IgD-negative memory B cell (primary cell): ENCODE data around the gene PRSS56. TPM values are rescaled to one million over a fixed set of nuclear protein-coding genes. Genes with fewer than 3 reads are reported as not detected.

ENCODE experiments used
- H3K27ac Mint-ChIP-seq, 3 donors: one replicate each; pipeline ENCODE4 v1.8.0; 2020 to 2022; ENCODE audit warnings: mild to moderate bottlenecking in 3 of 3, mixed read lengths in 3 of 3, moderate library complexity in 1 of 3
- H3K27me3 Mint-ChIP-seq: one replicate; pipeline ENCODE4 v1.8.0; 2021; ENCODE audit warnings: mixed read lengths
- H3K36me3 Mint-ChIP-seq: one replicate; pipeline ENCODE4 v1.8.0; 2020; ENCODE audit warnings: mild to moderate bottlenecking, mixed read lengths
- H3K4me1 Mint-ChIP-seq, 3 donors: one replicate each; pipeline ENCODE4 v1.8.0; 2020 to 2022; ENCODE audit warnings: mixed read lengths in 3 of 3, mild to moderate bottlenecking in 1 of 3
- H3K4me3 Mint-ChIP-seq, 4 donors: one replicate each; pipeline ENCODE4 v1.8.0; 2020 to 2022; ENCODE audit warnings: mild to moderate bottlenecking in 4 of 4, mixed read lengths in 4 of 4, moderate library complexity in 3 of 4
- H3K9me3 Mint-ChIP-seq, 3 donors: one replicate each; pipeline ENCODE4 v1.8.0; 2020 to 2021; ENCODE audit warnings: mixed read lengths in 3 of 3, mild to moderate bottlenecking in 1 of 3
- polyA plus RNA-seq: library from polyadenylated mRNA; unstranded; fragments of 300-500 nt; fragmentation: Illumina TruSeq; gene quantifications from one replicate; pipeline ENCODE4 v1.2.3, GENCODE V29; 2021

PRSS56 gene
- polyA plus RNA-seq, 1 donor from 2014 or later: not detected

DNA sequence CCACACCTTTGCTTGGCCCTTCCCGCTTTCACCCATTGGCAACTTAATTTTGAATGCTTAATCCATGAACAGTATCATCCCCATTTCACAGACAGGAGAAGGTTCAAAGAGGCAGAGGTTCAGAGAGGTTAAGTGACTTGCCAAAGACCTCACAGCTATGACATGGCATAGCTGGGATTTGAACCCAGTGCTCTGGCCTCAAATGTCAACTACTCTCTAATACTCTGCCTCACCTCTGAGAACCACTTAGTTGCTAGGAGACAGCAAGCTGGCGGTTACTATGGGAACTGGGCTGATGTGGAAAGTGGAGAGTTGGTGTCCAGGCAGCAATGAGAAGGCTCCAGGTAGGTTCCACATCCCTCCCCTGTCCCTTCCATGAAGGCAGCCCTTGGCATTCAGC is 15.8 kb upstream of the PRSS56 start:
- Mint-ChIP-seq H3K4me3 (peak overlapping the region in 1 of 4 donors; percentile 81), H3K4me1 (peaks cover 0 to 3% (median 3%) of the 10 kb centered on the region in 3 donors), H3K27me3 (peaks cover 32% of the 10 kb centered on the region), H3K27ac (peak overlapping the region in 1 of 3 donors; percentile 90), H3K36me3 (no peaks in the 10 kb centered on the region), H3K9me3 (no peaks in the 10 kb centered on the region)

DNA sequence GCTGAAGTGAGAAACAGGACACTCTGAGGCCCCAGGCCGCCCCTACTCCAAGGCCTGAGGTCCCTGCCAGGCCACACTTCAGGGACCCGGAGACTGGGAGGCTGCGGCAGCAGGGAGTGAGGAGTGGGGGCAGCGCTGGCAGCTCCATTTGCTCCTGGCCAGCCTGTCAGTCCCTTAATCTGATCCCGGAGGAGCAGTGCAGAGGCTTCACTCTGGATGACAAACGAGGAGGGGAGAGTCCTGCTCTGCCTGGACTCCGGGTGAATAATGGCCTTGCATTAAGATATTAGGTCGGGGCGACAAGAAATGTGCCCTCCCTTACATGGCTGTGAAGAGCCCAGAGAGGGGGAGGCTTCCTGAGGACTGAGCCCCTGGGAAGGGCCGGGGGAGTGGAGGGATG is 14.3 kb upstream of the PRSS56 start:
- Mint-ChIP-seq H3K27me3 (peaks cover 25% of the 10 kb centered on the region), H3K4me3 (peak overlapping the region in 1 of 4 donors; percentile 70), H3K27ac (no peak overlapping the region)

DNA sequence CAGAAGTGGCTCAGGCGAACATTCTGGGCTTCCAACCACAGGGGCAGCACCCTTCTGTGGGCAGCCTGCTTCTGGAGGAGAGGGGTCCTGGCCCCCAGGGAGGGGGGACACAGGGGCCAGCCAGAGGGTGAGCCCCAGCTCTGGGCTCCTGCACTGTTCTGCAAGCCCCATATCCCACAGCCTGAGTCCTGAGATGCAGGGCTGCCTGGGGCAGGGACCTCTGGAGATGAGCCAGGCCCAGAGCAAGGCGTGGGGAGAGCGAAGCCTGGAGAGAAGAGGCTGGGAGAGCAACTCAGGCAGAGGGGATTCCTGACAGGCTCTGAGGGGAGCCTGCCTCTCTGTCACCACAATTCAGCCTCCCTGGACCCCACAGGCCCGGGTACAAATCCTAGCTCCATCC is 13.5 kb upstream of the PRSS56 start:
- H3K27me3 Mint-ChIP-seq: peaks cover 23% of the 10 kb centered on the region

More for the DNA sequence above, 14.3 kb upstream of the PRSS56 start:
- no peaks in the 10 kb centered on the region for H3K36me3 Mint-ChIP-seq
- H3K9me3 Mint-ChIP-seq: no peaks in the 10 kb centered on the region
- peaks cover 0 to 3% (median 3%) of the 10 kb centered on the region in 3 donors for H3K4me1 Mint-ChIP-seq

GRCh38 chr2:232508251-232508650 is 11.9 kb upstream of the PRSS56 start:
- peaks cover 0 to 3% (median 3%) of the 10 kb centered on the region in 3 donors for H3K4me1 Mint-ChIP-seq
- H3K9me3 Mint-ChIP-seq: no peaks in the 10 kb centered on the region
- peaks cover 17% of the 10 kb centered on the region for H3K27me3 Mint-ChIP-seq
- no peak overlapping the region for H3K27ac Mint-ChIP-seq
- no peaks in the 10 kb centered on the region for H3K36me3 Mint-ChIP-seq
- H3K4me3 Mint-ChIP-seq: no peak overlapping the region

More for the DNA sequence above, 13.5 kb upstream of the PRSS56 start:
- Mint-ChIP-seq H3K4me3 (no peak overlapping the region), H3K9me3 (no peaks in the 10 kb centered on the region), H3K4me1 (peaks cover 0 to 3% (median 3%) of the 10 kb centered on the region in 3 donors), H3K36me3 (no peaks in the 10 kb centered on the region), H3K27ac (no peak overlapping the region)

DNA sequence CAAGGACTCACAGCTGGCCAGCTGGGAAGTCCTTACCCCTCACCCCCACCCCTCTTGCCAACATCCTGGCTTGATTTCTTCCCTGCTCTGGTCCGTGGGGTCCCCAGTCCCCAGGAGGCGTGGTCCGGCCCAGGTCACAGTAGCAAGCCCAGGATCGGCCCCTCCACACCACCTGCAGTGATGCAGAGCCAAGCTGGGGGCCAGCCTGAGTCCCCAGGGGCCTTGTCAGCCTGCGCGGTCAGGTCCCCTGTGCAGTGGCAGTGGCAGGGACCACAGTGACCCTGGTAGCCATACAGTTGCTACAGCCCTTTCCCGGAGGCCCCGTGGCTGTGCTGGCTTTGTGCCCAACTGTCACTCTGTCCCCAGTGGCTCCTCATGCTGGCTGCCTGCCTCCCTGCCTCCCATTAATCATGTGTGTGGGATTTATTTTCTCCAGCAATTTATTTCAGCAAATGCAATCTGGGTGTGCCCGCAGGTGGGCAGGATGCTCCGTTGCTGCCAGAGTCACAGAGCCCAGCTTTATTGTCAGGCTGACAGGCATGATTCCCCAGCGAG is 8.8 kb upstream of the PRSS56 start:
- Mint-ChIP-seq H3K27me3 (peaks cover 1% of the 10 kb centered on the region), H3K9me3 (no peaks in the 10 kb centered on the region), H3K27ac (no peak overlapping the region), H3K36me3 (no peaks in the 10 kb centered on the region), H3K4me3 (no peak overlapping the region), H3K4me1 (no peaks in the 10 kb centered on the region)

DNA sequence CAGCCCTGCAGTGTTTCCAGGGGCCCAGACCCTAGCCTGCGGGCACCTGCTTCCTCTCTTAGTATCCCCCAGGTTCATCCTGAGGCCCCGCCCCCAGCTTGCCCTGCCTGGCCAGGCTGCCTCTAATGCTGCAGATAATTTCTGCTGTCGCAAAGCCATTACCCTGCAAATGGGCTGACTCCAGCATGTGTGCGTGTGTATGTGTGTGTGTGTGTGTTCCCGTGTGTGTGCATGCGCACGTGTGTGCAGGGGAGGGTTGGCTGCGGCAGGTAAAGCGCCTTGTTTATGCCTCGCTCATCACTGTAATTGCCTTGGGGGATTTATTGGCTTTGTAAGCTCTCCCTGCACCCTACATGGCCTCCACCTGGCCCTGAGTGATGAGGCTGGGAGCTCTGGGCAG is 7.6 kb upstream of the PRSS56 start:
- Mint-ChIP-seq H3K27ac (peak overlapping the region in 1 of 3 donors; percentile 71), H3K9me3 (no peaks in the 10 kb centered on the region), H3K36me3 (no peaks in the 10 kb centered on the region), H3K4me1 (no peaks in the 10 kb centered on the region), H3K27me3 (peaks cover 2% of the 10 kb centered on the region), H3K4me3 (no peak overlapping the region)

DNA sequence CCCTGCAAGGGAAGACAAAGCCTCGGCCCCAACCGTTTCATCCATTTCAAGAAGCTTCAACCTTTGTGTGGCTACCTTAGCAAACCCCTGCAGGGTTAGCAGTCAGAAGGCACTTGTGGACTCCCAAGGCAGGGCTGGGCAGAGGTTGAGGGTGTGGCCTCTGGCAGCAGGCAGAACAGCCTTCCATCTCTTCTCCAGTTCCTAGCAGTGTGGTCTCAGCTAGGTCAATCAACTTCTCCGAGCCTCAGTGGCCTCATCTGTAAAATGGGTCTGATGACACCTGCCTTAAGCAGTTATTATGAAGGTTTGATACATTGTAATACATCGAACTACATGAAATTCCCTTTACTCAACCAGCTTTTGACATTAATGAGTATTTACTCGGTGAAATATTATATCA is 6.8 kb upstream of the PRSS56 start:
- H3K4me3 Mint-ChIP-seq: no peak overlapping the region
- H3K27ac Mint-ChIP-seq: no peak overlapping the region
- no peaks in the 10 kb centered on the region for H3K36me3 Mint-ChIP-seq
- no peaks in the 10 kb centered on the region for H3K9me3 Mint-ChIP-seq
- H3K27me3 Mint-ChIP-seq: peaks cover 7% of the 10 kb centered on the region
- H3K4me1 Mint-ChIP-seq: no peaks in the 10 kb centered on the region

DNA sequence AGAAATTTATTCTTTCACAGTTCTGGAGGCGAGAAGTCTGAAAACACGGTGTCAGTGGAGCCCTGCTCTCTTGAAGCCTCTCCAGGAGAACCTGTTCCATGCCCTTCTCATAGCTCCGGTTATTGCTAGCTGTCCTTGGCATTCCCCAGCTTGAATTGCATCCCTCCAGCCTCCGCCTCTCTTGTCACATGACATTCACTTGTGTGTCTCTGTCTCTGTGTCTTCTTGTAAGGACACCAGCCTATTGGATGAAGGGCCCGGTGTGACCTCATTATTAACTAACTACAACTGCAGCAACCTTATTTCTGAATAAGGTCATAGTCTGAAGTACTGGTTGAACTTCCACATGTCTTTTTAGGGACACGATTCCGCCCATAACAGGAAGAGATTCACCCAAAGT is 4.5 kb upstream of the PRSS56 start:
- H3K4me1 Mint-ChIP-seq: no peaks in the 10 kb centered on the region
- no peak overlapping the region for H3K27ac Mint-ChIP-seq
- no peaks in the 10 kb centered on the region for H3K9me3 Mint-ChIP-seq
- H3K36me3 Mint-ChIP-seq: no peaks in the 10 kb centered on the region
- no peak overlapping the region for H3K4me3 Mint-ChIP-seq
- H3K27me3 Mint-ChIP-seq: peaks cover 13% of the 10 kb centered on the region

DNA sequence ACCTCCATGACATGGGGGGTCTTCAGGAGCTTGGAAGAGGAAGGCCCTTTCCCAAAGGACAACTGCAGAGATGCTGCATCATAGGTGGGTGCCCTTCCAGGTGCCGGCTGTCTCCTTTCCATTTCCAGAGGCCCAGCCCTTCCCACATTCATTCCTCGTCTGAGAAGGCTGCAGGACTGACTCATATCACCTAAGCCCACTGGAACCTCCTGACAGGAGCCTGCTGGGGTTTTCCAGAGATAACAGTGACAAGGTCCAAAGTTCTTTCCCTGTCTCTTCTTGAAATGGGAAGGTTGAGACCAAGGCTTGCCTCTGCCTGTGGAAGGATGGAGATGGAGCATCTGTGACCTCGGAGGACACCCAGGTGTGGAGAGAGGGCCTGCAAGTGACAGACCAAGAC is 3.6 kb upstream of the PRSS56 start:
- H3K4me1 Mint-ChIP-seq: peaks cover 0 to 2% (median 2%) of the 10 kb centered on the region in 3 donors
- H3K4me3 Mint-ChIP-seq: no peak overlapping the region
- no peaks in the 10 kb centered on the region for H3K36me3 Mint-ChIP-seq
- peaks cover 16% of the 10 kb centered on the region for H3K27me3 Mint-ChIP-seq
- H3K9me3 Mint-ChIP-seq: no peaks in the 10 kb centered on the region
- no peak overlapping the region for H3K27ac Mint-ChIP-seq

DNA sequence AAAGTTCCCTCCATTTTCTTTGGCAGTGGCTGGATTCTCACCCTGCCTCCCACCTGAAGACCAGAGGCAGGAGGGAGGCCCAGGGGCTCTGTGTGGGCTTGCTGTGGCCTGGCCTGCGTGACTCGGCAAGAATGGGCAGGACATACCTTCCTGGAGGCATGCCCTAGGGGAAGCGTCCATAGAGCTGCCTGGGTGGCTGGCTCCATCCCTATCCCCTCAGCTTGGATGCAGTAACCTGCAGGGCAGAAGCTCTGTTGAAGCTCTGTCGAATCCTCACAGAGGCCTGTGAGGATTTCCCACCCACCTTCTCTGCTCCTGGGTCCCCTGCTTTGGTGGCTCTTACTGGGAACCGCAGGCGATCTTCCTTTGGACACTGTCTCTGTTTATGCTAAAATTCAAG is 1.3 kb upstream of the PRSS56 start:
- H3K9me3 Mint-ChIP-seq: no peaks in the 10 kb centered on the region
- H3K36me3 Mint-ChIP-seq: no peaks in the 10 kb centered on the region
- H3K27me3 Mint-ChIP-seq: peaks cover 22% of the 10 kb centered on the region
- peaks cover 0 to 4% (median 2%) of the 10 kb centered on the region in 3 donors for H3K4me1 Mint-ChIP-seq
- no peak overlapping the region for H3K27ac Mint-ChIP-seq
- H3K4me3 Mint-ChIP-seq: no peak overlapping the region

DNA sequence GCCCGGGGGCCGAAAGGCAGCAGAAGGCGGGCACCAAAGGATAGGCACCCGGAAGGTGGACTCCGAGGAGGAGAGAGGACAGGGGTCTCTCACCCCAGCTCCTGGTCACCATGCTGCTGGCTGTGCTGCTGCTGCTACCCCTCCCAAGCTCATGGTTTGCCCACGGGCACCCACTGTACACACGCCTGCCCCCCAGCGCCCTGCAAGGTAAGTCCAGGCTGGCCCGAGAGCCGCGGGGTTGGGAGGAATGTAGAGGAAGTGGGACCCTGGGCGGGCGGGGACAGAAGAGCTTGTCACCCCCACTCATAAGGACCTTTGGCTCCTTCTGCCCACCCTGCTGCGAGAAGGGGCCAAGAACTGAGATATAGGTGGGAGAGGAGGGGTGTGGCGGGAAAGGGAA is 301 bp downstream of the PRSS56 start:
- peak overlapping the region in 1 of 4 donors; percentile 51 for H3K4me3 Mint-ChIP-seq
- H3K27me3 Mint-ChIP-seq: peaks cover 29% of the 10 kb centered on the region
- peaks cover 0 to 7% (median 2%) of the 10 kb centered on the region in 3 donors for H3K4me1 Mint-ChIP-seq
- peaks cover 0 to 2% (median 0%) of the 10 kb centered on the region in 3 donors for H3K9me3 Mint-ChIP-seq
- no peaks in the 10 kb centered on the region for H3K36me3 Mint-ChIP-seq
- no peak overlapping the region for H3K27ac Mint-ChIP-seq

DNA sequence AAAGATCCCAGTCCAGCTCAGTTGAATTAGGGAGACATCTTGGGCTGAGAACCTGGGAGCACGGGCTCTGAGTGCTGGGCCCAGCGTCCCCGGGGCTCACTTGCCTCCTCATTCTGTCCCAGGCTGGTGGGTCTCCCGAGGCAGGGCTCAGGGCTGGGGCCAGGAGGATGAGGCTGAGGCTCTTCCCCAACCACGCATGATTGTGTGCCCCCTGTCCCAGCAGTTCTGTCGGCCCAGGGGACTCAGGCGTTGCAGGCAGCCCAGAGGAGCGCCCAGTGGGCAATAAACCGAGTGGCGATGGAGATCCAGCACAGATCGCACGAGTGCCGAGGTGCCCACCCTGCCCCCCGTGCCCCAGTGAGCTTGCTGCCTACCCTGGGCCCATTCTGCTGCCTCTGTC is 910 bp downstream of the PRSS56 start:
- Mint-ChIP-seq H3K36me3 (no peaks in the 10 kb centered on the region), H3K27me3 (peaks cover 29% of the 10 kb centered on the region), H3K4me1 (peaks cover 0 to 7% (median 2%) of the 10 kb centered on the region in 3 donors), H3K27ac (no peak overlapping the region), H3K4me3 (no peak overlapping the region), H3K9me3 (peaks cover 0 to 2% (median 0%) of the 10 kb centered on the region in 3 donors)

GRCh38 chr2:232521959-232522622 is 1.9 kb downstream of the PRSS56 start:
- peaks cover 32% of the 10 kb centered on the region for H3K27me3 Mint-ChIP-seq
- H3K4me1 Mint-ChIP-seq: peaks cover 0 to 7% (median 2%) of the 10 kb centered on the region in 3 donors
- H3K4me3 Mint-ChIP-seq: peak overlapping the region in 1 of 4 donors; percentile 73
- H3K36me3 Mint-ChIP-seq: no peaks in the 10 kb centered on the region
- H3K9me3 Mint-ChIP-seq: peaks cover 0 to 2% (median 0%) of the 10 kb centered on the region in 3 donors
- H3K27ac Mint-ChIP-seq: no peak overlapping the region

- H3K4me1 Mint-ChIP-seq: peaks cover 0 to 7% (median 2%) of the 10 kb centered on the region in 3 donors
- H3K27ac Mint-ChIP-seq: no peak overlapping the region
- peaks cover 34% of the 10 kb centered on the region for H3K27me3 Mint-ChIP-seq
- H3K9me3 Mint-ChIP-seq: peaks cover 0 to 2% (median 0%) of the 10 kb centered on the region in 3 donors
- H3K4me3 Mint-ChIP-seq: peak overlapping the region in 3 of 4 donors; percentile 50 to 86 (median 57)
- no peaks in the 10 kb centered on the region for H3K36me3 Mint-ChIP-seq
These were observed 2.6 kb downstream of the PRSS56 start for GRCh38 chr2:232522623-232523401.

GRCh38 chr2:232523402-232523681 is 3.2 kb downstream of the PRSS56 start:
- Mint-ChIP-seq H3K9me3 (peaks cover 0 to 2% (median 0%) of the 10 kb centered on the region in 3 donors), H3K4me3 (peak overlapping the region in 3 of 4 donors; percentile 50 to 86 (median 57)), H3K36me3 (no peaks in the 10 kb centered on the region), H3K27ac (no peak overlapping the region), H3K27me3 (peaks cover 31% of the 10 kb centered on the region), H3K4me1 (peaks cover 0 to 7% (median 2%) of the 10 kb centered on the region in 3 donors)
